GM10266 (cell line): ENCODE data around the gene MICALL2.

ENCODE experiments used
- DNase-seq: peaks from one replicate; pipeline ENCODE4 v3.0.0; 2012; ENCODE audit errors: extremely low spot score
- TF ChIP-seq, protein P1 (sequence below): IDR thresholded peaks from 2 replicates; pipeline ENCODE4 v1.5.1; 2012; ENCODE audit warnings: mild to moderate bottlenecking, low read depth; ENCODE audit not compliant: control insufficient read depth, insufficient read depth; ENCODE audit errors: missing control alignments

Gene MICALL2

DNA sequence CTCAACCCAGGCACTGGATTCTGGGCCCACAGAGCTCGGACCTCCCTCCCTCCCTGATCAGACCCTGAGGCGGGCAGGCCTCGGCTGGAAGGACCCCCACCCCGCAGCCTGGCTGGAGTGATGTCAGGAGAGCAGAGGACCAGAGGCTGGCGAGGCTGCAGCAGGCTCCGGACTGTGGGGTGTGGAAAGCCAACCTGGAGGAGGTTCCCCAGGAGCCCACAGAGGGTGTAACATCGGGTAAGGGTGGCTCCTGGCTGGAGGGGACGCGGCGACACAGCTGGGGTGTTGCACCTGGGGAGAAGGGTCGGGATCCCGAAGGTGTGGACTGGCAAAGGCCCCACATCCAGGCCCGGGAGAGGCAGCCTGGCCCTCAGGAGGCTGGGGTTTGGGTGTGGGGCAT lies 8.9 kb upstream of the MICALL2 start:
- DNase-seq = no peak
- TF ChIP-seq, protein P1, sequence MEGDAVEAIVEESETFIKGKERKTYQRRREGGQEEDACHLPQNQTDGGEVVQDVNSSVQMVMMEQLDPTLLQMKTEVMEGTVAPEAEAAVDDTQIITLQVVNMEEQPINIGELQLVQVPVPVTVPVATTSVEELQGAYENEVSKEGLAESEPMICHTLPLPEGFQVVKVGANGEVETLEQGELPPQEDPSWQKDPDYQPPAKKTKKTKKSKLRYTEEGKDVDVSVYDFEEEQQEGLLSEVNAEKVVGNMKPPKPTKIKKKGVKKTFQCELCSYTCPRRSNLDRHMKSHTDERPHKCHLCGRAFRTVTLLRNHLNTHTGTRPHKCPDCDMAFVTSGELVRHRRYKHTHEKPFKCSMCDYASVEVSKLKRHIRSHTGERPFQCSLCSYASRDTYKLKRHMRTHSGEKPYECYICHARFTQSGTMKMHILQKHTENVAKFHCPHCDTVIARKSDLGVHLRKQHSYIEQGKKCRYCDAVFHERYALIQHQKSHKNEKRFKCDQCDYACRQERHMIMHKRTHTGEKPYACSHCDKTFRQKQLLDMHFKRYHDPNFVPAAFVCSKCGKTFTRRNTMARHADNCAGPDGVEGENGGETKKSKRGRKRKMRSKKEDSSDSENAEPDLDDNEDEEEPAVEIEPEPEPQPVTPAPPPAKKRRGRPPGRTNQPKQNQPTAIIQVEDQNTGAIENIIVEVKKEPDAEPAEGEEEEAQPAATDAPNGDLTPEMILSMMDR = no peak

DNA sequence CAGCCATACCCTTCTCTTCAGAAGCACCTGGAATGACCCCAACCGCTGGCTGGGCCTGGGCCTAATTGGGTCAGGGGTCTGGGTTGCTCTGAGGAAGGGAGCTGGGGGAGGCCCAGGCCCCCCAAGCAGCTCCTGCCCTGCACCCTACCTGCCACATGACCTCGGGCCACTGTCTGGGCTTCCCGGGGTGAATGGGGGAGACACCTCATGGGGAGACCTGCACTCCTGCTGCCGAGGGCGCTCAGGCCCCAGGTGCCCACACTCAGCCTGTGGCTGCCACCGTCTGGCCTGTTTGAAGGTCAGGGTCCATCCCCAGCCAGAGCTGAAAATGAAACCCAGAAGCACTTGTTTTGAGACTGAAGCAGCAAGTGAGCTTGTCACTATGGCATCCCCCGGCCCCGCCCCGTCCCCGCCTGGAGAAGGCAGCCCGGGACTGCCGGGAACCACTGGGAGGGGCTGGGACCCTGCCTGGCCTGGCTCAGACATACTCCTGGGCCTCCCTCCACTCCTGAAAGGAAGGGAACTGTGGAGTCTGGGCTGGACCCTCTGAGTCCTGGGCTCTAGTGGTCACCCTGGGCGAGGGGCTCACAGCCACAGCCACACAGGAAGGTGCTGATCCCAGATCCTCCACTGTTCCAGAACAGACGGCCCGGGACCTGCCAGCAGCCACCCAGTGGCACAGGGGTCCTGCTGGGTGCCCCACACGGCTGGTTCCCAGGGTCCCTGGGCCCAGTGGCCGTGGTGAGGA lies 7.4 kb upstream of the MICALL2 start:
- no peak for DNase-seq
- TF ChIP-seq, protein P1 = peak; percentile 23

DNA sequence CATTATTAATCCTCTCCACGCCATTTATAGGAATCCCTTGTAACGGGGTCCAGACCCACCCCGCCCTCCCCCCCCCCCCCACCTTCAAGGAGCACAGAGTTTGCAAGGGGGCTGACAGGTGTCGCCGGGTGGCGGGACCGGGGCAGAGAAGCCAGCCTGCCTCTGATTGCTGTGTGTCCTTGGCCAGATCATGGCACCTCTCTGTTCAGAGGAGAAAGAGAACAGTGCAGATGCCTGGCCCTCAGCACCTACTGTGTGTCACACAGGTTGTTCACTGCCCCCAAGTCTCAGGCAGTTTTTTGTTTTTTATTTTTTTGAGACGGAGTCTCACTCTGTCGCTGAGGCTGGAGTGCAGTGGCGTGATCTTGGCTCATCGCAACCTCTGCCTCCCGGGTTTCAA lies 5.4 kb upstream of the MICALL2 start:
- no peak for DNase-seq
- TF ChIP-seq, protein P1 = no peak

DNA sequence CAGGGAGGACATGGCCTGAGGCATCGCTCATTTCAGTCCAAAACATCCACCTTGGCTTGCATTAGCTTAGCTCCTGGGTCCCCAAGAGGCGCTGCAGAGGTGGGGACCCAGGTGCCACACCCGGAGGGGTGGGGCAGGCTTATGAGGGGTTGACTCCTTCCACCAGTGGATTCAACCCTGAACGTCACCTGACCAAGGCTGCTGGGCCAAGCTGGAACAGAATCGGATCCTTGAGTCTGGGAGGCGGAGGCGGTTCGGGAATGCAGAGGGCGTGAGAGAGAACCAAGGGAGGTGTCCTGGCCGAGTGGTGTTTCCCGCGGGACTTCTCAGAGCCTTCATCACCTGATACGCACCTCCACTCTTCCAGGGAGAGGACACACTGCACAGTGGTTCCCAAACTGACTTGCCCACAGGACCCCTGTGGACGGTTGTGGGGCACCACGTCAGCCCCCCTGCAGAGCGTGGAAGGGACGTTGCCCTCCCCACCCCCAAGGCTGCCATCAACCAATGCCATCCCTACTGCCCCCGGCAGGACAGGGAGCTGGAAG lies 4.5 kb upstream of the MICALL2 start:
- TF ChIP-seq, protein P1 = no peak
- DNase-seq = no peak

DNA sequence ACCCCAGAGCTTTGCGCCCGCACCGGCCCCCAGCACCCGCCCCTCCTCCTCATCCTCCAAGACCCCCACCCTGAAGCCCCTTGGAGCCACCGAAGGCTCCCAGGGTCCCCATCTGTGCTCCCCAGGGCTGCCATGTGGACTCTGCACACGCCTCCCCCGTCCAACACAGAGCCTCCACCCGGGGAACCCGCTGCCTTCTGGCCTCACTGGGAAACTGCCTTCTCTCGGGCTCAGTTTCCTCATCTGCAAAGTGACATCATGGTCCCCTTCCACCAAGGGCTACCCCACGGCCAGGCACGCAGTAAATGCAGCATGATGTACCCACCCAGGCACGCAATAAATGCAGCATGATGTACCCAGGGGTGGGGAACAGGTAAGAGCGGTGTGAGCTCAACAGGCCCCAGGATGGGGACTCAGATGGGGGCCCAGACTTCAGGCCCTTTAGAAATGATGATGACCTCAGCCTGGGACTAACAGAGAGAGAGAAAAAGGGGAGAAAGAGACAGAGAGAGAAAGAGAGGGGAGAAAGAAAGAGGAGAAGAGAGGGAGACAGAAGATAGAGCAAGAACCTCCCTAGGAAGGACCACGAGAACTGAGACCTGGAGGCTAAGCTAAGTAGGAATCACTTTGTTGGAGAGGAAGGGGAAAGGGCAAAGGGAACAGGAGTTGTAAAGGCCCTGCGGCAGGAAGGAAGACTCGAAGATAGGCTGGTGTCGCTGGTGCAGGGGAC lies 2.5 kb upstream of the MICALL2 start:
- TF ChIP-seq, protein P1 = no peak
- no peak for DNase-seq

DNA sequence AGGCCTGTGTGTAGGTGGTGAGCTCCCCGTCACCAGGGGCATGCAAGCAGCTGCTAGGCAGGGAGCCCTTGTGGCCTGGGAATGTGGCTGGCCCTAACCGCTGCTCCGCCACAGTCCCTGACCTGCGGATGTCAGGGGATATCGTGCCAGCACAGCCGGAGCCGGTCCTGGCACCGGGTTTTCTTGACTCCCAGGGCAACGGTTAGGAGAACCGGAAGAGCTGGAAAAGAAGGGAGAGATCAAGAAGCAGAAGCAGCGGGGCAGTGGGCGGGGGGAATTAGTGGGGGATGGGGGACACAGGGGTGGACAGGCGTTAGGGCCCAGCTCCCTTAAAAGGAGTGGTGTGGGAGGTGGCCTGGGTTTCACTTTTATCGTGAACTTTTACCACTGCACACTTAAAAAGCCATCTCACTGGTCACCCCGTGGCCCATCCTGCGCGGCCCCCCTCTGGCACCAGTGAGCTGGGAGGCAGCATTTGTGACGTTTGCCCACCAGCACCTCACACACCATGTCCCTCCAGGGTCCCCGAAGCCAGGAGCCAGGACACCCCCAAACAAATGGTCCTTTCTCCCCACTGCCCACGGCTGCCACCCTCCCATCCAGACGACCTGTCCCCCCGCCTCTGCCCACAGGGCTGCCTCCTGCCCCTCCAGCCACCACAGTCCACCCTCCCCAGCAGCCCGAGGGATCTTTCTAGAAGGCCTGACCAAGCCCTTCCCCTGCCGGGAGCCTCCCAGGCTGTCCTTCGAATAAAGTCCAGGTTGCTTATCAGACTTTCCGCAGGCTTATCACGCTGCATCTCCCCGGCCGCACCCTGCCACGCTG lies 1.8 kb upstream of the MICALL2 start:
- TF ChIP-seq, protein P1 = no peak
- DNase-seq = peak; percentile 82
